Endothelial cell of umbilical vein (primary cell): ENCODE measurements around the gene CTNNA2. TPM values are rescaled to one million over a fixed set of nuclear protein-coding genes. Genes with fewer than 3 reads are reported as not detected.

Experiments used
- BruUV-seq: library from RNA; stranded (reverse); fragments of 400-500 nt; replicated peaks from 2 replicates; lab custom pipeline; 2021; lab: Mats Ljungman, UMichigan
- CTCF ChIA-PET: fragments of 300-600, 350-600 bp; sonication (Branson Sonifier 250); formaldehyde crosslinking; loops from one replicate; lab custom pipeline; 2021; ENCODE audit warnings: antibody characterized with exemption, inconsistent platforms; lab: Charles Lee
- POLR2A ChIA-PET: fragments of 300-600, 350-600 bp; sonication (Branson Sonifier 250); formaldehyde crosslinking; loops from one replicate; lab custom pipeline; 2021; ENCODE audit warnings: antibody characterized with exemption, inconsistent platforms; lab: Charles Lee
- DNase-seq: peaks from one replicate; pipeline ENCODE4 v3.0.0-alpha.2; 2011; ENCODE audit warnings: low read depth, low spot score
- FAIRE-seq: peaks from 2 replicates; lab custom pipeline; 2011; peaks lifted over from hg19 to GRCh38; lab: Jason Lieb, UNC
- H2AFZ ChIP-seq: 2 replicates; pipeline ENCODE4 v1.6.0; 2012; ENCODE audit warnings: low read depth, low read length, control low read depth, inconsistent platforms
- H3K27ac ChIP-seq: 2 replicates; pipeline ENCODE4 v1.5.1; 2011; ENCODE audit warnings: low read depth, mild to moderate bottlenecking, control low read depth, low read length, moderate library complexity; ENCODE audit not compliant: insufficient read depth
- H3K27me3 ChIP-seq, 2 experiments: 2 replicates each; pipeline versions ENCODE4 v1.6.0 to v1.6.1; 2011; ENCODE audit warnings: low read length in 2 of 2, mixed read lengths in 1 of 2; ENCODE audit not compliant: control insufficient read depth in 2 of 2, insufficient read depth in 2 of 2
- H3K36me3 ChIP-seq, 2 experiments: 2 replicates in 1 of 2; 3 replicates in 1 of 2; pipeline ENCODE4 v1.5.1; 2011; ENCODE audit warnings: low read length in 2 of 2, mild to moderate bottlenecking in 1 of 2, moderate library complexity in 1 of 2; ENCODE audit not compliant: control insufficient read depth in 2 of 2, insufficient read depth in 2 of 2; ENCODE audit errors: extremely low read depth in 1 of 2
- H3K4me1 ChIP-seq: 3 replicates; pipeline ENCODE4 v1.5.1; 2011; ENCODE audit warnings: mild to moderate bottlenecking, low read length; ENCODE audit not compliant: control insufficient read depth, insufficient read depth; ENCODE audit errors: extremely low read depth
- H3K4me2 ChIP-seq: 2 replicates; pipeline ENCODE4 v1.6.1; 2011; ENCODE audit warnings: low read length, control low read depth, mixed read lengths; ENCODE audit not compliant: insufficient read depth
- H3K4me3 ChIP-seq, 3 experiments: fragments of 200-600 bp in 1 of 3; sonication (generic), shearing (Covaris generic) in 1 of 3; replicated peaks in 1 of 3; 2 replicates each; pipeline ENCODE4 v1.5.1; 2011 to 2016; ENCODE audit warnings: control low read depth in 3 of 3, low read length in 3 of 3, mild to moderate bottlenecking in 2 of 3, inconsistent platforms in 1 of 3, low read depth in 1 of 3, moderate library complexity in 1 of 3; ENCODE audit not compliant: insufficient read depth in 1 of 3
- H3K79me2 ChIP-seq: 2 replicates; pipeline ENCODE4 v1.6.0; 2012; ENCODE audit warnings: low read length, inconsistent platforms; ENCODE audit not compliant: control insufficient read depth, insufficient read depth
- H3K9ac ChIP-seq: replicated peaks from 2 replicates; pipeline ENCODE3; 2011; ENCODE audit warnings: low read length, control low read depth; ENCODE audit not compliant: insufficient read depth; ENCODE audit errors: extremely low read depth
- H3K9me1 ChIP-seq: replicated peaks from 3 replicates; pipeline ENCODE4 v1.6.0; 2011; ENCODE audit warnings: mild to moderate bottlenecking, low read length; ENCODE audit not compliant: control insufficient read depth, insufficient read depth; ENCODE audit errors: extremely low read depth
- H3K9me3 ChIP-seq: replicated peaks from 2 replicates; pipeline ENCODE4 v1.5.1; 2012; ENCODE audit warnings: low read length, inconsistent platforms; ENCODE audit not compliant: control insufficient read depth, insufficient read depth
- H4K20me1 ChIP-seq: replicated peaks from 2 replicates; pipeline ENCODE3; 2011; ENCODE audit warnings: mild to moderate bottlenecking, low read length; ENCODE audit not compliant: control insufficient read depth, insufficient read depth; ENCODE audit errors: extremely low read depth
- EZH2 ChIP-seq: IDR thresholded peaks from 2 replicates; pipeline ENCODE4 v1.6.1; 2012; ENCODE audit warnings: borderline replicate concordance, low read depth, mild to moderate bottlenecking, moderate library complexity, low read length, inconsistent platforms; ENCODE audit not compliant: severe bottlenecking
- FOS ChIP-seq: IDR thresholded peaks from 2 replicates; pipeline ENCODE4 v1.6.1; 2011; ENCODE audit warnings: mild to moderate bottlenecking, low read length, moderate library complexity, borderline replicate concordance; ENCODE audit not compliant: insufficient read depth
- GATA2 ChIP-seq: IDR thresholded peaks from 2 replicates; pipeline ENCODE4 v1.7.0; 2011; ENCODE audit warnings: low read depth, mild to moderate bottlenecking, moderate library complexity, mixed read lengths, low read length; ENCODE audit not compliant: insufficient read length, insufficient read depth
- JUN ChIP-seq: IDR thresholded peaks from 2 replicates; pipeline ENCODE4 v1.6.1; 2011; ENCODE audit warnings: borderline replicate concordance, low read depth; ENCODE audit not compliant: insufficient read length, insufficient read depth
- MYC ChIP-seq: IDR thresholded peaks from one replicate; pipeline ENCODE4 v1.6.1; 2011; ENCODE audit warnings: mild to moderate bottlenecking, low read depth, low read length
- POLR2A ChIP-seq: IDR thresholded peaks from 2 replicates; pipeline ENCODE4 v1.6.1; 2012; ENCODE audit warnings: low read depth, mild to moderate bottlenecking, control low read depth, low read length
- dilution Hi-C: fragments of 300-500 bp; cut with MboI; formaldehyde crosslinking; loops from one replicate; pipeline ENCODE4 v1.15.0; 2019; ENCODE audit warnings: low sequenced_read_pairs; ENCODE audit not compliant: extremely low pct_ligation_motif_present
- intact Hi-C: fragments of 100-400 bp; cut with micrococcal nuclease; formaldehyde crosslinking; loops from one replicate; pipeline ENCODE4 v1.10.0; 2022
- polyA plus RNA-seq, 4 experiments: library from polyadenylated mRNA; depleted of rRNA in 3 of 4; stranded (reverse) in 3 of 4; unstranded in 1 of 4; fragments of >200 nt; gene quantifications; 2 replicates each; pipeline versions ENCODE4 v1.2.1 to v1.2.3, GENCODE V29; 2011 to 2012; ENCODE audit warnings: missing spikeins in 1 of 4
- total RNA-seq: library from RNA; stranded (reverse); gene quantifications from 2 replicates; pipeline ENCODE4 v1.2.3, GENCODE V29; 2021
- TF ChIP-seq, protein P1 (sequence below), 2 donors: IDR thresholded peaks; 1 replicate in 1 of 2; 2 replicates in 1 of 2; pipeline ENCODE4 v1.5.1; 2011; ENCODE audit warnings: low read length in 2 of 2, mild to moderate bottlenecking in 2 of 2, moderate library complexity in 2 of 2, control low read depth in 1 of 2, inconsistent platforms in 1 of 2, low read depth in 1 of 2; ENCODE audit not compliant: insufficient read depth in 1 of 2; ENCODE audit errors: extremely low read depth in 1 of 2
- TF ChIP-seq, protein P2 (sequence below): IDR thresholded peaks from 2 replicates; pipeline ENCODE4 v1.6.1; 2011; ENCODE audit not compliant: insufficient read depth, insufficient read length

Gene CTNNA2
- total and polyA plus RNA-seq, 2 donors (not counting 3 experiments of a cell fraction or from before 2014, with no cell fraction given) = not detected

DNA sequence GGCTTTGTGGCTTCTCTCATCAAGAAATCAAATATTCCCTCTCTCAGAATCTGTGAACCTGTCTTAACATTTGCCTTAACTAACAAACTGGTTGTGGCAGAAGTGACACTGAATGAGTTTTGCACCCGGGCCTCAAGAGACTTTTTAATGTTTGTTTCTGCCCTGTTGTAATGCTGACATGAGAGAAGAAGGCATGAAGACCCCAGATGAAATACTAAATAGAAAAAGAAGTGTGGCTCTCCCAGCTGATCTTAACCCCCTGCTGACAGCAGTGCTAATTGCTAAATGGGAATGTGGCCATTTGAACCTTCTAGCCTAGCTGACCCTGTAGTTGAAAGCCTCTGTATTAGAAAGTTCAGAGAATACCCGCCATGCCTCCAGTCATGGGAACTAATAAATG is 261.2 kb downstream of the CTNNA2 start:
- no TSS peak for BruUV-seq
- DNase-seq (no peak), FAIRE-seq (no peak)
- Histone ChIP-seq H3K9me1 (no peaks in the 10 kb centered on the region), H3K27me3 (no peaks in the 10 kb centered on the region), H3K79me2 (no peaks in the 10 kb centered on the region), H3K9ac (no peak overlapping the region), H2AFZ (no peak overlapping the region), H3K4me3 (no peak overlapping the region), H3K4me2 (no peak overlapping the region), H3K4me1 (no peaks in the 10 kb centered on the region), H4K20me1 (no peaks in the 10 kb centered on the region), H3K27ac (no peak overlapping the region), H3K36me3 (no peaks in the 10 kb centered on the region), H3K9me3 (peaks cover 7% of the 10 kb centered on the region)
- POLR2A ChIA-PET = no interaction called here
- dilution Hi-C loops = no loop called here
- TF ChIP-seq EZH2 (no peak), POLR2A (no peak), FOS (no peak), JUN (no peak), GATA2 (no peak), MYC (no peak)
- TF ChIP-seq, protein P1, sequence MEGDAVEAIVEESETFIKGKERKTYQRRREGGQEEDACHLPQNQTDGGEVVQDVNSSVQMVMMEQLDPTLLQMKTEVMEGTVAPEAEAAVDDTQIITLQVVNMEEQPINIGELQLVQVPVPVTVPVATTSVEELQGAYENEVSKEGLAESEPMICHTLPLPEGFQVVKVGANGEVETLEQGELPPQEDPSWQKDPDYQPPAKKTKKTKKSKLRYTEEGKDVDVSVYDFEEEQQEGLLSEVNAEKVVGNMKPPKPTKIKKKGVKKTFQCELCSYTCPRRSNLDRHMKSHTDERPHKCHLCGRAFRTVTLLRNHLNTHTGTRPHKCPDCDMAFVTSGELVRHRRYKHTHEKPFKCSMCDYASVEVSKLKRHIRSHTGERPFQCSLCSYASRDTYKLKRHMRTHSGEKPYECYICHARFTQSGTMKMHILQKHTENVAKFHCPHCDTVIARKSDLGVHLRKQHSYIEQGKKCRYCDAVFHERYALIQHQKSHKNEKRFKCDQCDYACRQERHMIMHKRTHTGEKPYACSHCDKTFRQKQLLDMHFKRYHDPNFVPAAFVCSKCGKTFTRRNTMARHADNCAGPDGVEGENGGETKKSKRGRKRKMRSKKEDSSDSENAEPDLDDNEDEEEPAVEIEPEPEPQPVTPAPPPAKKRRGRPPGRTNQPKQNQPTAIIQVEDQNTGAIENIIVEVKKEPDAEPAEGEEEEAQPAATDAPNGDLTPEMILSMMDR (IDR thresholded peaks at IDR 0.05; ENCODE audit: extremely low read depth in 1 of 2, insufficient read depth in 1 of 2, low read depth in 1 of 2, low read length in 2 of 2) = no peak
- TF ChIP-seq, protein P2, sequence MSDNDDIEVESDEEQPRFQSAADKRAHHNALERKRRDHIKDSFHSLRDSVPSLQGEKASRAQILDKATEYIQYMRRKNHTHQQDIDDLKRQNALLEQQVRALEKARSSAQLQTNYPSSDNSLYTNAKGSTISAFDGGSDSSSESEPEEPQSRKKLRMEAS = no peak
- intact Hi-C loops = no loop called here
- CTCF ChIA-PET = no interaction called here
